ENCODE results near the gene MRPS9.

Gene MRPS9

GRCh38 chr2:105135436-105135835 is 97.6 kb downstream of the MRPS9 start:
- Histone ChIP-seq H3F3A (ENCODE audit: insufficient read depth, low read length) (no peaks in the 10 kb centered on the region), H3K79me2 (ENCODE audit: insufficient read depth, low read length) (no peaks in the 10 kb centered on the region), H3K4me3 (ENCODE audit: low read depth, low read length, poor library complexity, severe bottlenecking) (no peak overlapping the region), H3K9ac (ENCODE audit: low read length) (no peak overlapping the region), H3K9me3 (ENCODE audit: low read length) (no peaks in the 10 kb centered on the region), H4K20me1 (ENCODE audit: insufficient read depth, low read length) (no peaks in the 10 kb centered on the region), H2AFZ (ENCODE audit: low read length) (no peak overlapping the region), H3K27me3 (ENCODE audit: insufficient read depth, low read length) (0 out of 2 replicates have a peak, but pooled peaks cover 5% of the 10 kb centered on the region), H3K36me3 (ENCODE audit: insufficient read depth, low read length) (no peaks in the 10 kb centered on the region), H3K4me1 (ENCODE audit: insufficient read depth, low read length, severe bottlenecking) (no peaks in the 10 kb centered on the region), H3K9me2 (ENCODE audit: low read depth, low read length) (no peaks in the 10 kb centered on the region), H3K27ac (ENCODE audit: low read depth, low read length, poor library complexity, severe bottlenecking) (no peak overlapping the region), H3K4me2 (ENCODE audit: low read length) (no peak overlapping the region)
- no peak for TF ChIP-seq CTCF (IDR thresholded peaks at IDR 0.05; ENCODE audit: low read length)
- TF ChIP-seq EZH2 (IDR thresholded peaks at IDR 0.05; ENCODE audit: borderline replicate concordance, low read length) = no peak

GRCh38 chr2:105136394-105136793 is 98.5 kb downstream of the MRPS9 start:
- Histone ChIP-seq H3K36me3 (ENCODE audit: insufficient read depth, low read length) (no peaks in the 10 kb centered on the region), H3K27me3 (ENCODE audit: insufficient read depth, low read length) (0 out of 2 replicates have a peak, but pooled peaks cover 8% of the 10 kb centered on the region), H3K9ac (ENCODE audit: low read length) (no peak overlapping the region), H3F3A (ENCODE audit: insufficient read depth, low read length) (no peaks in the 10 kb centered on the region), H2AFZ (ENCODE audit: low read length) (no peak overlapping the region), H3K9me3 (ENCODE audit: low read length) (no peaks in the 10 kb centered on the region), H3K27ac (ENCODE audit: low read depth, low read length, poor library complexity, severe bottlenecking) (no peak overlapping the region), H3K4me2 (ENCODE audit: low read length) (no peak overlapping the region), H3K9me2 (ENCODE audit: low read depth, low read length) (no peaks in the 10 kb centered on the region), H3K4me1 (ENCODE audit: insufficient read depth, low read length, severe bottlenecking) (no peaks in the 10 kb centered on the region), H3K79me2 (ENCODE audit: insufficient read depth, low read length) (no peaks in the 10 kb centered on the region), H4K20me1 (ENCODE audit: insufficient read depth, low read length) (no peaks in the 10 kb centered on the region), H3K4me3 (ENCODE audit: low read depth, low read length, poor library complexity, severe bottlenecking) (no peak overlapping the region)
- TF ChIP-seq CTCF (IDR thresholded peaks at IDR 0.05; ENCODE audit: low read length) = no peak

DNA sequence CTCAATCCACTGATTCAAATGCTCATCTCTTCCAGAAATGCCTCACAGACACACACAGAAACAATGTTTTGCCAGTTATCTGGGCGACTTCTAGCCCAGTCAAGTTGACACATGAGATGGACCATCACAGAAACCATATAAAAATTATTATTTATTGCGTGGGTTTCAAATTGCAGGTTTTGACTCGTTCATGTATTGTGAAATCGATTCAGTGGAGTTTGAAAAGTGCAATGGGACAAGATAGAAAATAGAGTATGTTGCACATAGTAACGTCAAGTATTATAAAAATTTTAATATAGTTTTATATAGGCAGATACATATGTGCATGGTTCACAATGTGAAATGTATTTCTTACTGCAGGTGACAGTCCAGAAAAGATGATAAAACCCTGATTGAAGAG is 100.8 kb downstream of the MRPS9 start:
- H3K4me2 ChIP-seq (ENCODE audit: low read length) = no peak overlapping the region
- no peaks in the 10 kb centered on the region for H3K36me3 ChIP-seq (ENCODE audit: insufficient read depth, low read length)
- no peaks in the 10 kb centered on the region for H4K20me1 ChIP-seq (ENCODE audit: insufficient read depth, low read length)
- no peaks in the 10 kb centered on the region for H3K4me1 ChIP-seq (ENCODE audit: insufficient read depth, low read length, severe bottlenecking)
- no peaks in the 10 kb centered on the region for H3K9me2 ChIP-seq (ENCODE audit: low read depth, low read length)
- no peaks in the 10 kb centered on the region for H3K9me3 ChIP-seq (ENCODE audit: low read length)
- TF ChIP-seq CTCF (IDR thresholded peaks at IDR 0.05; ENCODE audit: low read length) = no peak
- TF ChIP-seq EZH2 (IDR thresholded peaks at IDR 0.05; ENCODE audit: borderline replicate concordance, low read length) = no peak
- H3K27me3 ChIP-seq (ENCODE audit: insufficient read depth, low read length) = 0 out of 2 replicates have a peak, but pooled peaks cover 8% of the 10 kb centered on the region
- no peak overlapping the region for H2AFZ ChIP-seq (ENCODE audit: low read length)
- H3F3A ChIP-seq (ENCODE audit: insufficient read depth, low read length) = no peaks in the 10 kb centered on the region
- no peak overlapping the region for H3K4me3 ChIP-seq (ENCODE audit: low read depth, low read length, poor library complexity, severe bottlenecking)
- no peak overlapping the region for H3K9ac ChIP-seq (ENCODE audit: low read length)
- H3K79me2 ChIP-seq (ENCODE audit: insufficient read depth, low read length) = no peaks in the 10 kb centered on the region
- H3K27ac ChIP-seq (ENCODE audit: low read depth, low read length, poor library complexity, severe bottlenecking) = no peak overlapping the region

Measured in OCI-LY1 (cell line).